Spleen (tissue), 7 donors: ENCODE results near the gene C20orf144.
"Not testable (repeated sequence)": the region's sequence is repeated elsewhere in the genome, so short reads cannot be mapped to it uniquely, and the experiment has no call there.

Source experiments
- CTCF ChIP-seq, 11 experiments: fragments of 200-600 bp in 7 of 11; fragments of 450-650 bp in 4 of 11; sonication (generic) in 4 of 11; IDR thresholded peaks in 8 of 11; conservative IDR thresholded peaks in 3 of 11; 1 replicate in 7 of 11; 2 replicates in 4 of 11; pipeline versions ENCODE4 v1.4.0 to v1.8.0; 2016 to 2021; ENCODE audit warnings: antibody characterized with exemption in 11 of 11, inconsistent platforms in 4 of 11, mild to moderate bottlenecking in 1 of 11
- POLR2A ChIP-seq, 3 donors: fragments of 450-650 bp; IDR thresholded peaks; one replicate each; pipeline ENCODE4 v1.5.1; 2017; ENCODE audit warnings: antibody characterized with exemption in 3 of 3, mild to moderate bottlenecking in 1 of 3
- POLR2AphosphoS5 ChIP-seq, 3 donors: sonication (generic); formaldehyde crosslinking; IDR thresholded peaks; one replicate each; pipeline ENCODE4 v1.5.1; 2017; ENCODE audit warnings: antibody characterized with exemption in 3 of 3
- donor health status: DM: no; HTN: no; CAD: no; lungs with moderate emphysema.
- donor health status: DM: no; HTN: no; CAD: no.
- donor health status: DM: no; HTN: no; CAD: no.

- TF ChIP-seq POLR2A (IDR thresholded peaks at IDR 0.05); CTCF (IDR thresholded peaks at IDR 0.05 in 8 of 11, conservative IDR thresholded peaks at IDR 0.05 in 3 of 11); POLR2AphosphoS5 (IDR thresholded peaks at IDR 0.05): not testable (repeated sequence)
Observed at GRCh38 chr20:33646959-33647602, 15.0 kb upstream of the C20orf144 start.
